Medulla oblongata (tissue), 1 donor: ENCODE results near the gene NLRC5.

Experiments
- DNase-seq: peaks from one replicate; pipeline ENCODE4 v3.0.0-alpha.2; 2015; ENCODE audit errors: extremely low spot score

NLRC5 gene

GRCh38 chr16:57123974-57124674, 134.8 kb downstream of the NLRC5 start:
- DNase-seq = no peak

GRCh38 chr16:57125376-57125775, 136.0 kb downstream of the NLRC5 start:
- no peak for DNase-seq

GRCh38 chr16:57125969-57126368, 136.6 kb downstream of the NLRC5 start:
- no peak for DNase-seq

GRCh38 chr16:57126411-57126810, 137.1 kb downstream of the NLRC5 start:
- no peak for DNase-seq

- no peak for DNase-seq
Observed at GRCh38 chr16:57127037-57127763, 137.8 kb downstream of the NLRC5 start.

GRCh38 chr16:57127836-57128235, 138.5 kb downstream of the NLRC5 start:
- no peak for DNase-seq

- DNase-seq = no peak
Observed at GRCh38 chr16:57128771-57129389, 139.5 kb downstream of the NLRC5 start.

GRCh38 chr16:57130950-57131321, 141.6 kb downstream of the NLRC5 start:
- DNase-seq = no peak

- peak; percentile 95 for DNase-seq
Observed at GRCh38 chr16:57131351-57131970, 142.1 kb downstream of the NLRC5 start.

GRCh38 chr16:57132470-57132869, 143.1 kb downstream of the NLRC5 start:
- DNase-seq = no peak

- DNase-seq = no peak
Observed at GRCh38 chr16:57133031-57133430, 143.7 kb downstream of the NLRC5 start.
